Body of pancreas (tissue), 4 donors: ENCODE results near the gene PCSK2.

ENCODE experiments used
- CTCF ChIP-seq, 7 experiments: fragments of 450-650 bp in 4 of 7; fragments of 200-600 bp in 3 of 7; sonication (generic) in 3 of 7; IDR thresholded peaks; one replicate each; pipeline ENCODE4 v1.5.1; 2016 to 2019; ENCODE audit warnings: antibody characterized with exemption in 7 of 7
- POLR2A ChIP-seq, 3 donors: fragments of 450-650 bp; IDR thresholded peaks; one replicate each; pipeline ENCODE4 v1.6.1; 2016; ENCODE audit warnings: antibody characterized with exemption in 3 of 3, mild to moderate bottlenecking in 2 of 3

- TF ChIP-seq CTCF (IDR thresholded peaks at IDR 0.05) = no peak
- no peak for TF ChIP-seq POLR2A (IDR thresholded peaks at IDR 0.05)
Observed at GRCh38 chr20:17377231-17377630, 150.4 kb downstream of the PCSK2 start.
